T-helper 1 cell treated with Interleukin-12 subunit alpha and Interleukin-12 subunit beta and Interleukin-4 antibody, amounts not matched to agents 30 ng/mL and 1 ng/mL, for 36 hours (primary cell): ENCODE data around the gene SNX11. TPM values are rescaled to one million over a fixed set of nuclear protein-coding genes. Genes with fewer than 3 reads are reported as not detected.

Experiments used
- intact Hi-C: fragments of 100-400 bp; cut with micrococcal nuclease; formaldehyde crosslinking; loops from one replicate; pipeline ENCODE4 v1.15.1; 2024
- total RNA-seq: library from RNA; stranded (reverse); gene quantifications from 2 replicates; pipeline ENCODE4 v1.2.3, GENCODE V29; 2022

SNX11 gene
- total RNA-seq, 1 donor from 2014 or later, result 33.9 TPM

DNA sequence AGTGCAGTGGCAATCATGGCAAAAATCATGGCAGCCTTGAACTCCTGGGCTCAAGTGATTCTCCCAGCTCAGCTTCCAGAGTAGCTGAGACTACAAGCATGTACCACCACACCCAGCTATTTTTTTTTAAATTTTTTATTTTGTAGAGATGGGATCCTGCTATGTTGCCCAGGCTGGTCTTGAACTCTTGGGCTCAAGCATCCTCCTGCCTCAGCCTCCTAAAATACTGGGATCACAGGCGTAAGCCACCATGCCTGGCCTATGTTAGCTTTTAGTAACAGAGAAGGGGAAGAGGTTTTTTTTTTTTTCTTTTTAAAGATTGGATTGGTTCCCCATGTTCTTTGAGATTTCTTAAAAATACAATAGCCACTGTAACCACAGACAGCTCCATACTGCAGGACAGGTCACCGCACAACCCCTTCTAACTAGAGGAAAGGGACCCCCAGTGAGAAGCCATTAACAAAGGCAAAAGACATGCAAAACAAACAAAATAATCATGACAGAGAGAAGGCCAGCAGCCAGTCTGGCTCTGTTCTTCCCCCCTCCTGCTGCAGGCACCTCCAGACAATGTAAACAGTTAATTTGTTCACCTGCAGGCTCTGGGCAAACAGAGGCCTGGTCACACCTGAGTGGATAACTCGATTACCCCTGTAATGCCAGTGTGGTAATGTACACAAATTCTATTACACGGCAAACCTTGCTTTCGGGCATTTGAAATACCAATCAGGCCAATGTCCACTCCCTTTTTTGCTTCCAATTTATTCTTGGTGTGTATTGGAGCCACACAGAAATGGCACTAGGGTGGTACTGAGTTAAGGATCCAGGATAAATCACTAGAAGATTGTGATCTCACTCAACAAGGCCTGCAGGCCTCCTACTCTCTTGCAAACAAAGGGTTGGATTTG, 52.9 kb downstream of the SNX11 start:
- intact Hi-C loops, result no loop called here

DNA sequence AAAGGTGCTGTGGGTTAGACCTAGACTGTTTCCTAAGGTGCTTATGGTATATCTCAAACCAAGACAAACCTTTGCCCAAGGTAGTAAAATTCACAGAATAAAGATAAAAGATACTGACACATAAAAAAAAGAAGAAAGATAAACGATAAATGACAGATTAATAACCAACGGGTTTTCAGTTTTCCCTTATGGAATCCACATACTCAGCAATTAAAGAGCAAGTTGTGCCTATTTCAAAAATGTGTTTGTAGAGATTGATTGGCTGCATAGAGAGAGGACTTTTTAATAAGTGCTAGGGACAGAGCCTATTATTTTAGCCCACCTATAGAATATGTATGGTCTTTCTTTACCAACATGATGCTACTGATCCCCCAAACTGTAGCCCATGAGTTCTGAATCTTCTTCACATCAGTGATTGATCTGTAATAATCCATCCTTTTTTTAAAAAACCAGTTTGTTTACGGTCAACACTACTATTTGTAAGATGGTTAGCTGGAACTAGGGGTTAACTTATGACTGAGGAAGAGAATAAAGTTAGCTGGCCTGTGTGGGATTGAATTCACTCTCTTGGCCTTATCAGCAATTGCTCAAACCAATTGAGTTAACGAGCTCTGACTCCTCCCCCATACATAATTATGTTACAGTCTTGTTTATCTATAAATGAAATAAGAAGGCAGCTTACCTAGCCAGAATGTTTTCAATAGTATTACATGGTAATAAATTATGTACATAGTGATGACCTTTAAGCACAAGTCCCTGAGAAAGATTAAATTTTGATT, 53.8 kb downstream of the SNX11 start:
- intact Hi-C loops, result no loop called here

DNA sequence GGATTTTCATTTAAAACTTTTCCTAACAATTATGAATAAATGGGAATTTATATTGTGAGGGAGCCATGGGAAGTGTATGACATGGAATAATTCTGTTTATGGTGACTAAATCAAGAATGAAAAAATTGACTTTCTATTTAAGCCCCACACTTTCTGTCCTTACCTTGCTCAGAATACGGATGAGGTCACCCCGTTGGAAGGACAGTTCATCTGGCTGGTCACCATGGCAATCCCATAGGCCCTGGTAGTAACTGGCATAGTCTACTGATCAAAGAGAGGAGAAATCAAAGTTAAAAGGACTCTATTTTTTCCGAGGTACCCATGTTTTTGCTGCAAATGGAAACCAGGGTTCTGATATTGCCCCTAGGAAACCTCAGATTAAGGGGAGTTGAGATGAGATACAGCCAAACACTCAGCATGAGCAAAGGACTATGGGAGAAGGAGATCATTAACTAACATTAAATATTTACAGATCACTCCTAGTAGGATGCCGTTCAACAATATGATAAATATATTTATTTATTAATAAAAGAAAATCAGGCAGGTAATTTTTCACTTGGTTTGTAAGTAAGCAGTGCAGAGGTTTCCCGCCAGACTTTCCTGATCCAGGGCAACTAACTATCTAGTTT, 54.9 kb downstream of the SNX11 start:
- intact Hi-C loops, result no loop called here

DNA sequence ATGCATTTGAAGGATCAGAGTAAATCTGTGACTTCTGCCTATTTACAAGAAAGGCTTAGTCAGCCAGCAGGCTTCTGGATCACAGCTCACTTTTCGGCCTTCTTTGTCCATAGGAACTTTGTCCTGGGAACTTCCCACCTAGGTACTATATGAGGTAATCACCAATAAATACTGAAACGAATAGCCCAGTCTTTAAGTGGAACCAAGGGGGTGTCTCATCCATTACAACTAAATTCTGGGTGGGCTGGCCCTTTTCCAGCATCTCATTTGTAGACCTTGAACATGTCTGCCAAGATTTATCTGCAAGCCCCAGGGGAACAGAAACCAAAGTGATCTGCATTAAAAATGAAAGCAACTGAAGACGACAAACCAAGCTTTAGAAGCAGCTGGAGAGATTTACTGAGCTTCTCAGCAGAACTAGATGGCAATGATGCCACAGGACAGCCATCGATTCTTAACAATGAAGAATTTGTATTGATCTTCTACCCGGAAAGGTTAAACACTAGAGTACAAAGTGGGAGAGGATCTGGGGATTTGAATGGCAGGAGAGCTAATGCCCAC, 55.5 kb downstream of the SNX11 start:
- intact Hi-C loops, result no loop called here

DNA sequence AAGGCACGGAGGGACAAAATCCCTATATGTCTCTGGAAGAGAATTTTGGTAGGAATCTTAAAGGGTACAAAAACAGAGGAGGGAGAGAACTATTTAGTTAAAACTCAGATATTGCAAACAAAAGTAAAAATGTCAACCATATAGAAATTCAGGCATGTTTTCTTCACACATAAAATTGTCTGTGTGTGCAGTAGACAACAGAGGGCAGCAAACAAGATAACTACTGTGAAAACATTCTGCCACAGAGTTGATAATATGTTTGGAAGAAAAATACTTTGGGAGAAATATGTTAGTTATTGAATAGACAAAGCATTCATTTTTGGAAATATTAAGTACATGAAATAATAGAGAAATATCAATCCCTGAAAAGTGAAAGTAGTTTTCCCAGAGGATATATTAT, 56.2 kb downstream of the SNX11 start:
- intact Hi-C loops, result no loop called here

DNA sequence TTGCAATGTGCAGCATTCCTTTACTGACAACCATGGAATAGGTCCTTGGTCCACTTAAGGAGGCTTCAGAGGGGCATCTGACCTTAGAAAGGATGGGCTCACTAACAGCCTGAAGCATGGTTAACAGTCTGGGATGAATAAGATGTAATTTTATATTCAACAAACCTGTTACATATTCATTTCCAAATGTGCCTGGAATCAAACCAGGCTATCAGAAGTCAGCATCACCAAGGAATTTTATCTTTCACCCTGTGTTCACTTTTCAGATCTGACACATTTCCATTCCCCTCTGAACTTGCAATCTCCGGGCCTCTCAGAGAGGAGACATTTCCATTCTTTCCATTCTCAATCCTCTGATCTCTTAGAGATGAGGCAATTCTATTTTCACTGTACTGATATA, 62.4 kb downstream of the SNX11 start:
- intact Hi-C loops, result no loop called here

Other genes with a start within 250 kb of the SNX11 start
- 33.9 TPM in 2 replicates for gene SP2, start 211.5 kb upstream of the SNX11 start, total RNA-seq
- 34.1 and 37.0 TPM in 2 replicates for gene PNPO, start 166.2 kb upstream of the SNX11 start, total RNA-seq
- not detected in 2 replicates for gene PRR15L, start 149.9 kb upstream of the SNX11 start, total RNA-seq
- gene CDK5RAP3, start 136.7 kb upstream of the SNX11 start, total RNA-seq, result 195 and 214 TPM in 2 replicates
- gene COPZ2, start 70.0 kb upstream of the SNX11 start, total RNA-seq, result 4.7 and 8.1 TPM in 2 replicates
- 64.8 and 74.9 TPM in 2 replicates for gene NFE2L1, start 59.4 kb upstream of the SNX11 start, total RNA-seq
- gene CBX1, start 6.3 kb upstream of the SNX11 start, total RNA-seq, result 52.8 and 55.2 TPM in 2 replicates